Stomach (tissue), 4 donors: Measurements from ENCODE around the gene MDFI.

Source experiments
- CTCF ChIP-seq, 7 experiments: fragments of 450-650 bp in 4 of 7; fragments of 200-600 bp in 3 of 7; sonication (generic) in 3 of 7; IDR thresholded peaks; one replicate each; pipeline ENCODE4 v1.5.1; 2016 to 2019; ENCODE audit warnings: antibody characterized with exemption in 7 of 7, control low read depth in 2 of 7, mild to moderate bottlenecking in 1 of 7
- POLR2A ChIP-seq, 4 donors: fragments of 450-650 bp; IDR thresholded peaks; one replicate each; pipeline ENCODE4 v1.6.1; 2016; ENCODE audit warnings: antibody characterized with exemption in 4 of 4, control low read depth in 2 of 4, mild to moderate bottlenecking in 1 of 4, moderate library complexity in 1 of 4
- POLR2AphosphoS5 ChIP-seq, 3 donors: sonication (generic); formaldehyde crosslinking; IDR thresholded peaks; one replicate each; pipeline ENCODE4 v1.6.1; 2016; ENCODE audit warnings: antibody characterized with exemption in 3 of 3

GRCh38 chr6:41589223-41589622 is 49.0 kb upstream of the MDFI start:
- TF ChIP-seq POLR2A (IDR thresholded peaks at IDR 0.05) (no peak), CTCF (IDR thresholded peaks at IDR 0.05) (no peak), POLR2AphosphoS5 (IDR thresholded peaks at IDR 0.05) (no peak)
